HG03045 (cell line): Measurements from ENCODE around the gene PADI1.

Source experiments
- ATAC-seq: cut with Tn5 transposase; IDR thresholded peaks from one replicate; pipeline ENCODE4 v1.9.1; 2021; ENCODE audit warnings: mild to moderate bottlenecking, moderate library complexity; ENCODE audit not compliant: unreplicated experiment

Gene PADI1

DNA sequence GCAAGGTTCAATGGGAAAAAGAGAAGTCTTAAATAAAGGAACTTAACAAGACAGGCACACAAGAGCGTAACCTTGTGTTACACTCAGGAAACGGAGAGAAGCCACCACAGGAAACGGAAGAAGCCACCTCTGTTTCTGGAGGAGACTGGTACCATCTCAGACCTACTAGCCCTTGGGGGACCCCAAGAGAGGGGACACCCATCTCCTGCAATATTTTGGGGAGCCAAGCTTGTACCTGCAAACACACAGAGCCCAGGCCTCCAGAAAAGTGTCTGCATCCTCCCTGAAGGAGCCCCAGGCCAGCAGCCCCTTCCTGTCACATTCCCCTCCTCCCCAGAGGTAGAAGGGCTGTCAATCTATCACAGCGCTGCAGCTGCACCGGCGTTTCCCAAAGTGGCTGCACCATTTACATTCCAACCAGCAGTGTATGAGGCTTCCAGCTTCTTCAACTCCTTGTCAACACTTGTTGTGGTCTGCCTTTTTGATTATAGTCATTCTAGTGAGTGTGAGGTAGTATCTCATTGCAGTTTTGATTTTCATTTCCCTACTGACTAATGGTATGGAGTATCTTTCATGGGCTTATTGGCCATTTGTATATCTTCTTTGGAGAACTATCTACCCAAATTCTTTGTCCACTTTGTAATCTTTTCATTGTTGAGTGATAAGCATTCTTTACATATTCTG lies 23.0 kb upstream of the PADI1 start:
- no peak for ATAC-seq

DNA sequence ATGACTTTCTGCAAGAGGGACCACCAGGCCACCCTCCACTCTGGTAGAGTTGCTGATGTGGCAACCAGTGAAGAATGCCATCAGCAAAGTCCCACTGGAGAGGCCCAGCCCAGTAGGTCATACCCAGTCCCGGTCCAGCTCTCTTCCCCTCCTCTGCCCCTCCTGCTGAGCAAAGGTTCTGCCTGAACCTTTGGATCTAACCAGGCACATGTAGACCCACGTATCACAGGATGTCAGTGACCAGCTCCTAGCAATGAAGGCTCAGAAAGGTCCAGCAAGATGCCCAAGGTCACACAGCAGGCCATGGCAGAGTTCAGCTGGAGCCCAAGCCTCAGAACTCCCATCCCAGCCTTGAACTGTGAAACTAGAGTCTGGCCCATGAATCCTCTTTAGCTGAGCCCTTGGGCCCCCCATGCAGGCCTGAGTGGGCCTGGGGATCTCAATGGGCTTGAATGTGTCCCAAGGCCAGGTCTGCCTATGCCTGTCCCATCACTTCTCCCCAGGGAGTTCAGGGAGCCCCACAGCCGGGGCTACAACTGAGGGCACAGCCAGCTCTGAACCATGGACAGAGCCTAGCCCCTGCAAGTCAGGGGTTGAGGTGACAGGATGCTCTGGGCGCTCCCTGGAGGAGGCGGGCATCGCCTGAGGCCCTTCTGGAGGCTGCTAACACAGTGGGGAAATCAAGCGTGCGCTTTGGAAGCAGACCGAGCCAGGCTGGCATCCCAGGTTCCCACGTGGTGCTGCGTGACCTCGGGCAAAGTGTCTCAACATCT lies 21.4 kb upstream of the PADI1 start:
- no peak for ATAC-seq

DNA sequence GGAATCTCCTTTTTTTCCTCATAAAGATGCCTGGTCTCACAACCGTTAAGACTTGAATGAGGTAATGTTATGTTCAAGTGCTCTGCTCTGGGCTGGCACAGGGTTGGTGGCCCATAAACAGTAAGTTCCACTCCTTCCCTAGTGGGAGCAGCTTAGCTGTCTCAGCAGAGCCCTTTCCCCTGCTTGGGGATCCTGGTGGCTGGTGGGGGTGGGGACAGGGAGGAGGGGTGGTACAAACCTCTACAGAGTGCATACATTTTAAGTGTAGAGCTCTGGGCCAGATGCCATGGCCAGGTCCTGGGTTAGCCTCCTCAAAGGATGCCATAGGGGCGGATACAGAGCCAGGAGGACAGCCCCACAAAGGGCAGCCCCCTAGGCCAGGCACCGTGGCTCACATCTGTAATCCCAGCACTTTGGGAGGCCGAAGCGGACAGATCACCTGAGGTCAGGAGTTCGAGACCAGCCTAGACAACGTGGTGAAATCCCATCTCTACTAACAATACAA lies 20.7 kb upstream of the PADI1 start:
- no peak for ATAC-seq

DNA sequence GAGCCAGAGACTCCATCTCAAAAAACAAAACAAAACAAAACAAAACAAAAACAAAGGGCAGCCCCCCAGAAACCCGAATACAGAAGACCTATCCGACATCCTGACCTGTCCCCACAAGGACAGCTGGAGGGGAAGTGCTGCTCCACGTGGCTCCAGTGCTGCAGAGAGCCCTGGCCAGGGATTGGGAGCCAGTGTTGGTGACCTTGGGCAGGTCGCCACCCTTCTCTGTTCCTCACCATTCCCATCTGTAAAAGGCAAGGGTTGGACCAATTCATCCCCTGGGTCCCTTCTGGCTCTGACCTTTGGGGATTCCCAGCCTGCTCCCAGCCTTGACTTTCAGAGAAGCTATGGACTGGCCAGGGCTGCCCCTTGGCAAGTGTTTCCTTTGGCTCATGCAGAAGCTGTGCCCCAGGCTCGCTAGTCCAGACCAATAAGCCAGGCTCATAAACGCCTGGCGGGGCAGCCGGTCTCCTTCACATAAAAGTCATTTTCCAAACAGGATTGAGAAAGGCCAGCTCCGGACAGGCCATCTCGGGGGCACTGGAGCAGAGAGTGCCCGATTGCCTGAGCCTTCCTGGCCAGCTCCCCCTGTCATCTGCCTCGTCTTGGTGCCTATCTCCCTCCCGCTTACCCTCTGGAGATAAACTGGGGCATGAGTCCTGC lies 20.0 kb upstream of the PADI1 start:
- ATAC-seq = no peak

DNA sequence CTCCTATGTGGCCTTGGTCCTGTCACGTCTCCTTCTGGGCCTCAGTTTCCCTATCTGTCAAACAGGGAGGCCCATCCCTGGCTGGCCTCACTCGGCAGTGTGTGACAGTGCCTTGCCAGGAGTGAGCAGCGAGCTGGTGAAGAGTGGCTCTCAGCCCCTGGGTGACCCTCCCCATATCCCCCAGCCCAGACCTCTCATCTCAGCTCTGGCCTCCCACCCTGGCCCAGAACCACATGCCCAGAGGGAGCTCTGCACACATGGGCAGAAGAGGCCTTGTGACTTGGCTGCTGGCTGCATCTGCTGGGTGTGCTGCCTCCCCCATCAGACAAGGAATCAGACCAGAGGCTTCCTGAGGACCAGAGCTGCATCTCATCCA lies 19.5 kb upstream of the PADI1 start:
- ATAC-seq = no peak

DNA sequence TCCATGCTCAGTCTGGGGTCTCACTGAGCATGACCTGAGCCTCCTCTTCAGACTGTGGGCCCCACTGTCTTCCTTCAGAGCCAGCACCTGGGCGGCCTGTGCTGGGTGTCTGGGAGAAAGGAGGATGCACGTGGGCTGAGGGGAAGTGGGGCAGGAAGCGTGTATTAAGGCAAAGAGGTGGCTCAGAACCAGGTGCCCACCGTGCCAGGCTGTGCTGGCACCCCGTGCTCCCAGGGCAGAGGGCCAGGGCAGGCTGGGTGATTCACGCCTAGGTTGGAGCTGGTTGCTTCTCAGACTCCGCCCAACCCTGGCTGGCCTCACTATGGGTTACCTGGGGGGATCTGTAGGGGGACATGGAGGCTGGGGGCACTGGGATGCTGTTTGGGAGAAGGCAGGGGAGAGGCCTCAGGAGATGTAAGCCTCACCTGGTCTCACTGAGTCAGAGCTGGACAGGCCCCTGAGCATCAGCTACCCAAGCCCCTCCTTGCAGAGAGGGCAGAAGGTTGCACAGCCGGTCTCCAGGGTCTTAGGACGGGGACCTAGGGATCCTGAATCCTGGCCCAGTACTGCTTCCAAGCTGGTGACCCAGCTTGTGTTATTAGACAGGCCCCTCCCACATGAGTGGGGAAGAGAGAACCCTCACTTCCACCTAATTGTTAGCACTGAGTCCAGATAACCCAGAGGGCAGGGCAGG lies 18.6 kb upstream of the PADI1 start:
- ATAC-seq = no peak

DNA sequence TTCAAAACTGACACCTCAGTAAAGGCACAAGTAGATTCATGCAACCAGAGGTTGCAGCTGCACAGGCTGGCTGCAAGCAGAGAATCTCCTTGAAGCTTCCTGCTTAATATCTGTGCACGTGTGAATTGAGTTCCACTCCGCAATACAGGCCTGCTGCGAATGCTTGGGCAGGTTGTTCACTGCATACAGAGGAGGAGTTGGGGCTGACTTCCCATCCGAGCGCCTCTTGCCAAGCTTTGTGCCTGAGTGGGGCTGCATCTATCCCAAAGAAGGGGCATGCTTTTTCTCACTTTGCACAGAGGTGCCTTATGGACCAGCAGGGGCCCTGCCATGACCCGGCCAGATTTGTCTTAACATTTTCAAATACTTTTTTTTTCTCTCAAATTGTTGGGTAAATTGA lies 17.9 kb upstream of the PADI1 start:
- no peak for ATAC-seq

DNA sequence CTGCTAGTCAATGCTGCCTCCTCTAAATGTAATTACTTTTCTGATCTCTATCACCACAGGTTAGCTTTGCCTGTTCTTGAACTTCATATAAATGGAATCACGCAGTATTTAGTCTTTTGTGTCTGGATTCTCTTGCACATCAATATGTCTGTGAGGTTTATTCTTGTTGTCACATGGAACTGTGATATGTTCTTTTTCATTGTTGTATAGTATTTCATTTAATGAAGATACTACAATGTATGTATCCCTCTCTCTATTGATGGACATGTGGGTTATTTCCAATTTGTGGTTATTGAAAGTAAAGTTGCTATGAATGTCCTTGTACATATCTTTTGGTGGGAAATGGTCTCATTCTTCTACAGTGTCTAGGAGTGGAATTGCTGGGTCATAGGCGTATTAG lies 16.7 kb upstream of the PADI1 start:
- no peak for ATAC-seq

DNA sequence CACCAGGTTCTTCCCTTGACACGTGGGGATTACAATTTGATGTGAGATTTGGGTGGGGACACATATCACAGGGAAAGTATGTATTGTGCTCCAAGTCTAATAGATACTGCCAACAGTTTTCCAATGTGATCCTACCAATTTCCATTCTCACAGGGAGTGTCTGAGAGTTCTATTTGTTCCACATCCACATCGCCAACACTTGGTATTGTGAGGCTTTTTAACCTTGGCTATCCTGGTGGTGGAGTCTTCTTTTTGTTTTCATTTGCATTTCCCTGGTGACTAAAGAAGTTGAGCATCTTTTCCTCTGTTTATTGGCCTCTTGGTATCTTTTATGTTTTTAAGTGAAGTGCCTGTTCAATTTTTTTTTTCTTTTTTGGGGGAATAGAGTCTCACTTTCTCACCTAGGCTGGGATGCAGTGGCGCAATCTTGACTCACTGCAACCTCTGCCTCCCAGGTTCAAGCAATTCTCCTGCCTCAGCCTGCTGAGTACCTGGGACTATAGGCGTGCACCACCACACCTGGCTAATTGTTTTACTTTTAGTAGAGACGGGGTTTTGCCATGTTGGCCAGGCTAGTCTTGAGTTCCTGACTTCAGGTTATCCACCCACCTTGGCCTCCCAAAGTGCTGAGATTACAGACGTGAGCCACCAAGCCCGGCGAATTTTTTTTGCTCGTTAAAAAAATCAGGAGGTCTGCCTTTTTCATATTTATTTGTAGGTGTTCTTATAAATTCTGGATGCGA lies 15.9 kb upstream of the PADI1 start:
- ATAC-seq = no peak

DNA sequence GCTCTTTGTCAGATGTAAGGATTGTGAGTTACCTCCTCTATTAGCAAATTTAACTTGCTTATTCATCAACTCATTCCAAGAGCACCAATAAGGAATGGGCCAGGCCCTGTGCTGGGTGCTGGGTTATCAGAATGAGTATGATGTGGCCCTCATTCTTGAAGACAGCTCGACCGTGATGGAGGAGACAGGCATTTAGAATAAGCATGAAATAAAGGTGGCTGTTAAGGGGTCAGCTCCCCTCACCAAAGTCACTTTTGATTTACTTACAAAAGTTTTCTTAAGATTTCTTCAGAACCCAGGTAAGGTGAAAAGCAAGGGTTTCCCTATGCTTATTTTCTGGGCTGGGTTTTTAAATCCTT lies 15.3 kb upstream of the PADI1 start:
- ATAC-seq = no peak

DNA sequence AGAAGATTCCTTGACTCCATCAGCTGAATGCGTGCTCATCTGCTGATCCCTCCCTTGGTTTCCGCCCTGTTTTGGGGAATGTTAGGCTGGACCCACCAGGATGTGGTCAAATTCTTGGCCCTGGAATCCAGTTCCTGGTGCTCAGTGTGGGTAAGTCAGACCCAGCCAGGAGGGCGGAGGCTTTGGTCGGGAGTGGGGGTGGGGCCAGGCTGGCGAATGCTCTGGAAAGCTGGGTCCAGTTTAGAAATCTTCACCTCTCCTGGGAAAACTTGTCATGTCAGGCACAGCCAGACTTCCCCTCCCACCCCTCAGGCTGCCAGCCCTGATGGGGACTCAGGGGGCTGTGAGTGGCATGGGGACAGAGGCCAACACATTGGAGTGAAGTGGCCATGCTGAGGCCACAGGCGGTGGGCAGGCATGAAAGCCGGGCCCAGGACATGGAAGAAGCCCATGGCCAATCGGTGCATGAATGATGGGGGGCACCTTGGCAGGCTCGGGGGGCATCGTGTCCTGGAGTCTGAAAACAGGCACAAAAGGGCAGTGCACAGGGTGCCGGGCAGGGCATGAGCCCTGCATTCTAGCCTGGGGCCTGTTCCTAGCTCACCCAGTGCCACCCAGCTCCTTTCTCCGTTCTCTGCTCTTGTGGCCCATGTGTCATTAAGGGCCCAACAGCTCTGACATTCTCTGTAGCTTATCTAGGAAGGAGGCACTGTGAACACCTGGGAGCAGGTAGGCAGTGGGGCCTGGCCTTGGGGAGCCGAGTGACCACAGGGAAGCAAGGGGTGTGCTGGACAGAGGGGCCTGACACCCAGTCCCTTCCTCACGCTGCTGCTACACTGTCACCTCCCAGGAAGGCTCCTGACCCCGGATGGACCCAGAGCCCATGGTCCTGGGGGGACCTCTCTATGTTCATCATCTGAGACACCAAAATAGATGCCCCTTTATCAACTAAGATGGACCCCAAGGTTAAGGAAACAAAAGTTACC lies 14.6 kb upstream of the PADI1 start:
- ATAC-seq = no peak

DNA sequence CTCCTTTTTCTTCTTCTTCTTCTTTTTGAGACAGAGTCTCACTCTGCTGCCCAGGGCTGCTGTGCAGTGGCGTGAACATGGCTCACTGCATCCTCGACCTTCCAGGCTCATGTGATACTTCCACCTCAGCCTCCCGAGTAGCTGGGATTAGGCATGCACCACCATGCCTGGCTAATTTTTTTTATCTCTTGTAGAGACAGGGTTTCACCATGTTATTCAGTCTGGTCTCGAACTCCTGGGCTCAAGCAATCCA lies 13.0 kb upstream of the PADI1 start:
- ATAC-seq = no peak

DNA sequence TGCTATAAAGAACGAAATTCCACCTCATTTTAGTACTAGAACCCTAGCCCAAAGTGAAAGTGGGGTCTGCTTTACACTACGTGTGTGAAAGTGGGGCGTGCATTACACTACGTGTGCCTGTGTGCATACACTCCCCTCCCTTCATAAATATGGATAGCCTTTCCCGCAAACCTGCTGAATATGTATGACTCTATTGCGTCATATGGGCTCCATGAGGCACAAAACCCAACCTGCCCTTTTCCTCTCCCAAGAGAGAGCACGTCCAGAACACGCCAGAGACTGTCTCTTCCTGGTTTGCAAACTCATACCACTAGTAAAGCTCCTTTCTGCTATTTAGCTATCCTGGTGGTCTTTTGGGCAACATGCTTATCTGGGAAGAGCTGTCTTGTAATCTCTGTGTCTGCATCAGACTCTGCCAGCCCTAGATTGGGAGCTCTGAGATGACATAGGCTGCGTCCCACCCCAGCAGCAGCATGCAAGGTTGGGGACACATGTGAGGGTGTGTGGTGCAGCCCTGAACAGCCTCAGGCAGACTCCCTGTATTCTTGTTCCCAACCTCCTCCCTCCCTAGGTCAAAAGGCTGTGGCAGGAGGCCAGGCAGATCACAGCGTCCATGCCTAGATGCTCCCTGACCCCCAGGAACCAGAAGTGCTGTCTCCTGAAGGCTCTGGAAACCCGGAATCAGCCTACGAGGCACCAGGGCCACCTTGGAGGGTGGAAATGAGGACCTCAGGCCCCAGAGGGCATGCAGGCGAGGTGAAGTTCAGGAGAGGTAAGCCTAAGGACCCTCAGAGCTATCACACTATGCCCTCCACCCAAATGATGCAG lies 12.3 kb upstream of the PADI1 start:
- no peak for ATAC-seq

DNA sequence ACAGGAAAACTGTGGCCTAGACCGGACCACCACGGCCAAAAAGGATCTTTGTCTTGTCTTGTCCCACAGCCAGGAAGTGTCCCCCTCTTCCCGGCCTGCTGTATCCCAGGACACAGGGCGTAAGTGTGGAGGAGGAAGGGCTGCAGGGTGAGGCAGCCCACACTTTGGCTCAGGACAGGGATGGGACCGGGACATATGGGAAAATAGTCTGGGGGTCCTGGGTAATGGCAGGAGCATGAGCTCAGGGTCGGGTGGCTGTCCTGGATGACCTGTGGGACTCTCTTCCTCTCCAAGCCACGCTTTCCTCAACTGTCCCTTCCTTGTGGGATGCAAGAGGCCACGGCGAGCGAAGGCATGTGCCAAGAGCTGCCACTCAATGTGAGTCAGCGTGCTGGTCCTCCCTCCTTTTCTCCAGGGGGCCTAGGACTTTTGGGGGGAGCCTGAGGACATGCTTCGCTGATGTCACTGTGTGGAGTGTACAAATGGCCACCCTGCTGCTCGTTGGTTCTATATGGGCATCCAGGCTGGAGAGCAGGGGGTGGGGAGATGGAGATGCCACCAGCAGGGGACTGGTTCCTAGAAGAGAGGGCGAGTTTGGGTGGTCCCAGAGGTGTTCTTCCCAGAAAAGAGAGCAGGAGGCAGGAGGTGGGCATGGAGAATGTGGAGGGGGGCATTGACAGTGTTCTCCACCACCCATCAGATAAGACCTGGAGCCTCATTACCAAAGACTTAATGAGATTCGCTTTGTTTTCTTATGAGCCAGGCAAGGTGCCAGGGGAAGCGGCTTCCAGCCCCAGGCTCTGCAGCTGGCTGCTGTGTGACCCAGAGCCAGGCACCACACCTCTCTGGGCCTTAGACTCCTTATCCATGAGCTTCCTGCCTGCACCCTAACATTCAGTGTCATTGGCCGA lies 11.5 kb upstream of the PADI1 start:
- ATAC-seq = no peak

DNA sequence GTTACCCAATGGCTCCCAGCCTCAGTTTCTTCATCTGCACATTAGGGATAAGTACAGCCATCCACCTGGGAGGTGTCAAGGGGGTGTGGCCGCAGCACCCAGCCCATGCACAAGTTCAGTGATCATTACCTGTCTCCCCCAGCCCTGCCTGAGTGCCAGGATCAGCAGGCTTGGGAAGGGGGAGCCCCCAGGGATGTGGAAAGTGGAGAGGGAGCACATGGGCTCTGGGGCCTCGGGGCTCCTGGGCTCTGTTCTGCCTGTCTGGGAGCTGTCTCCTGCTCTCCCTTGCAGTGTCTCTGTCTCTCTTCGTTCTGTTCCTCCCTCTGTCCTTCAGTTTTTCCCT lies 10.8 kb upstream of the PADI1 start:
- ATAC-seq = no peak

DNA sequence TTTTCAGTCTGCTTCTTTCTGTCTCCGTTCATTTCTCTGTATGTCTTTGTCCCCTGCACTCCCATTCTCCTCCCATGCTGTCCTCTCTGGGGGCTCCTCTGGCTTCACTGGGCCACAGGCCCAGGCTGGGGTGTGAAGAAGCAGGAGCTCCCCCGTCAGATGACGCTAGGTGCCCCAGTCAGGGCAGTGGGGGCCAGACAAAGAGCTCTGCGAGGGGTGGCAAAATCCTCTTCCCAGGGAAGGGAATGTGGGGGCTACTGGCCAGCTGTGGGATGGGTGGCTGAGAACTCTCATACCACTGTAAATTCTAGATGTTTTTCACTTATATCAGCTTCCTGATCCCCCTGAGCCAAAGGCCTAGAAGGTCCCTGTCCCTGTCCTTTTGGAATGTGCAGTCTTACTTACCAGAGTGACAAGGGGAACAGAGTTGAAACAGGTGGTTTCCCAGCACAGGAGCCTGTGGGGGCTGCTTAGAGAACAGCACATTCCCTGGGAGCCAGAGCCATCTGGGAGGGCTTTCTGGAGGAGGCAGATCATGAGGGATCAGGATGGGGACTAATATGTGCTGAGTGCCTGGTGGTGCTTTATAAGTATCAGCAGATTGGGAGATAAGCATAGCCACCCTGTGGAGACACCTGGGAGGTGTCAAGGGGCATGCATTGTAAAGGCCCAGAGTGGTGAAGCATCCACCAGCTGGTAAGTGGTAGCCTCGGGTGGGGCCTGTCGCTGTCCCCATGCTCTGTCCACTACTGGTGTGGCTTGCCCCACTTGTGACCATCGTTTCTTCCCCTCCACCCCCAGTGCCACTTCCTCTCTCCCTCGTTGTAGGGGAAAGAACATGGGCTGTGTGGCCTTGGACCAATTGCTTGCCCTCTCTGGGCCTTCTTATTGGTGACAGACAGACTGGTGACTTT lies 10.1 kb upstream of the PADI1 start:
- ATAC-seq = no peak

DNA sequence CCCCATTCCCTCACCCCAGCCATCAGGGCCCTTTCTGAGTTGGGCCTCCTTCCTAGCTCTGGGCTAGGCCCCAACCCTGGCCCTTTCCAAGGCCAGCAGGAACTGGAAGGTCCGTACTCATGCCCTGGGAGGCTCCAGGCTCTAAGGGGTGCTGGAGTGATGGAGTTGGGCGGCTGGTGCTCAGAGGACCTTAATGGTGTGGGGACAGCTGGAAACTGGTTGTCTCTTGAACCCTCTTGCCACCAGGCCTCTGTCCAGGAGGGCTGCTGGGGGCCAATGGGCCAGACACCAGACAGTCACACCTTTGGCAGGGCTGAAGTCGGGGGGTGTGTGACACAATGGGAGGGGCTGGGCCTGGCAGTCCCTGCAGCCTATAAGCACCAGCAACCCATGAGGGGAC lies 9.2 kb upstream of the PADI1 start:
- ATAC-seq = no peak
